Renal pelvis (tissue), 4 donors: ENCODE data around the gene WFDC12. TPM values are rescaled to one million over a fixed set of nuclear protein-coding genes. Genes with fewer than 3 reads are reported as not detected.

ENCODE experiments used
- DNase-seq: peaks from one replicate; pipeline ENCODE4 v3.0.0-alpha.2; 2013
- polyA plus RNA-seq, 3 donors: library from polyadenylated mRNA; unstranded; fragments of 120-200 nt; gene quantifications; one replicate each; pipeline ENCODE4 v1.2.1, GENCODE V29; 2013; ENCODE audit not compliant: insufficient read length in 3 of 3

Gene WFDC12
- polyA plus RNA-seq, 3 donors, result not detected

GRCh38 chr20:45091366-45091765 is 32.9 kb downstream of the WFDC12 start:
- no peak for DNase-seq

GRCh38 chr20:45090481-45090880 is 33.8 kb downstream of the WFDC12 start:
- no peak for DNase-seq

- peak; percentile 23 for DNase-seq
These were observed 36.0 kb downstream of the WFDC12 start for GRCh38 chr20:45088247-45088646.

GRCh38 chr20:45087814-45088213 is 36.5 kb downstream of the WFDC12 start:
- no peak for DNase-seq

- DNase-seq, result no peak
These were observed 37.0 kb downstream of the WFDC12 start for GRCh38 chr20:45087097-45087790.

GRCh38 chr20:45085867-45086266 is 38.4 kb downstream of the WFDC12 start:
- DNase-seq, result no peak

GRCh38 chr20:45085289-45085688 is 39.0 kb downstream of the WFDC12 start:
- DNase-seq, result no peak

- no peak for DNase-seq
These were observed 41.1 kb downstream of the WFDC12 start for GRCh38 chr20:45083127-45083526.

- no peak for DNase-seq
These were observed 41.8 kb downstream of the WFDC12 start for GRCh38 chr20:45082468-45082867.

- no peak for DNase-seq
These were observed 43.2 kb downstream of the WFDC12 start for GRCh38 chr20:45080867-45081624.

- DNase-seq, result peak; percentile 24
These were observed 46.7 kb downstream of the WFDC12 start for GRCh38 chr20:45077559-45077958.

Other genes with a start within 250 kb of the WFDC12 start
- gene YWHAB, start 238.8 kb downstream of the WFDC12 start, polyA plus RNA-seq, result 100 to 1,000 TPM; 192 to 213 (median 197) TPM
- 100 to 1,000 TPM in 1 of 3 donors, 10 to 100 TPM in 2; 44.8 to 112 (median 94.8) TPM for gene PABPC1L, start 214.4 kb downstream of the WFDC12 start, polyA plus RNA-seq
- 10 to 100 TPM; 38.7 to 43.0 (median 41.7) TPM for gene TOMM34, start 164.1 kb downstream of the WFDC12 start, polyA plus RNA-seq
- 10 to 100 TPM; 14.8 to 20.7 (median 20.5) TPM for gene STK4, start 158.0 kb downstream of the WFDC12 start, polyA plus RNA-seq
- under 1 TPM; 0.43 to 0.77 (median 0.55) TPM for gene KCNS1, start 23.3 kb downstream of the WFDC12 start, polyA plus RNA-seq
- not detected for gene WFDC5, start 9.3 kb downstream of the WFDC12 start, polyA plus RNA-seq
- gene PI3, start 50.4 kb upstream of the WFDC12 start, polyA plus RNA-seq, result not detected
- gene SEMG1, start 82.6 kb upstream of the WFDC12 start, polyA plus RNA-seq, result under 1 TPM in 1 of 3 donors, not detected in 2; 0.16 TPM
- under 1 TPM in 1 of 3 donors, not detected in 2; 0.10 TPM for gene SEMG2, start 96.9 kb upstream of the WFDC12 start, polyA plus RNA-seq
- under 1 TPM in 2 of 3 donors, not detected in 1; 0.28 to 0.69 TPM for gene SLPI, start 130.1 kb upstream of the WFDC12 start, polyA plus RNA-seq
- not detected for gene RBPJL, start 182.4 kb upstream of the WFDC12 start, polyA plus RNA-seq
- under 1 TPM; 0.21 to 0.43 (median 0.34) TPM for gene MATN4, start 183.8 kb upstream of the WFDC12 start, polyA plus RNA-seq
- gene SDC4, start 224.0 kb upstream of the WFDC12 start, polyA plus RNA-seq, result 100 to 1,000 TPM; 136 to 187 (median 157) TPM
- 10 to 100 TPM; 32.0 to 36.5 (median 36.1) TPM for gene SYS1, start 238.7 kb upstream of the WFDC12 start, polyA plus RNA-seq